GM23338 (cell line): ENCODE results near the gene CDKN2A. TPM values are rescaled to one million over a fixed set of nuclear protein-coding genes. Genes with fewer than 3 reads are reported as not detected.

Experiments
- ATAC-seq: fragments of 200-7000 bp; cut with Tn5 transposase; 3 replicates; pipeline ENCODE4 v1.9.1; 2020
- DNase-seq: peaks from one replicate; pipeline ENCODE4 v3.0.0-alpha.2; 2015; ENCODE audit warnings: low spot score
- H2AFZ ChIP-seq: fragments of 200-600 bp; sonication (generic); 2 replicates; pipeline ENCODE4 v1.8.0; 2016; ENCODE audit warnings: antibody characterized with exemption, mild to moderate bottlenecking, moderate library complexity
- H3F3A ChIP-seq: fragments of 200-600 bp; sonication (generic); replicated peaks from 2 replicates; pipeline ENCODE4 v1.8.0; 2017; ENCODE audit warnings: antibody characterized with exemption, mixed run types, low read depth
- H3K27ac ChIP-seq: fragments of 200-600 bp; sonication (generic); 2 replicates; pipeline ENCODE4 v1.6.1; 2016; ENCODE audit warnings: low read depth
- H3K27me3 ChIP-seq: fragments of 200-600 bp; sonication (generic); 2 replicates; pipeline ENCODE4 v1.8.0; 2016; ENCODE audit warnings: mild to moderate bottlenecking, mixed run types, moderate library complexity; ENCODE audit not compliant: insufficient read depth
- H3K36me3 ChIP-seq: fragments of 200-600 bp; sonication (generic); 2 replicates; pipeline ENCODE4 v1.8.0; 2016; ENCODE audit warnings: mild to moderate bottlenecking; ENCODE audit not compliant: insufficient read depth
- H3K4me1 ChIP-seq: fragments of 200-600 bp; sonication (generic); 2 replicates; pipeline ENCODE4 v1.8.0; 2016; ENCODE audit warnings: mild to moderate bottlenecking, moderate library complexity; ENCODE audit not compliant: insufficient read depth
- H3K4me2 ChIP-seq: fragments of 200-600 bp; sonication (generic); 2 replicates; pipeline ENCODE4 v1.7.1; 2017; ENCODE audit warnings: mixed run types
- H3K4me3 ChIP-seq: fragments of 200-600 bp; sonication (generic); 2 replicates; pipeline ENCODE4 v1.6.1; 2016; ENCODE audit warnings: mixed run types
- H3K79me2 ChIP-seq: fragments of 200-600 bp; sonication (generic); replicated peaks from 2 replicates; pipeline ENCODE4 v1.8.0; 2017; ENCODE audit warnings: mild to moderate bottlenecking; ENCODE audit not compliant: insufficient read depth
- H3K9me2 ChIP-seq: fragments of 200-600 bp; sonication (generic); 2 replicates; pipeline ENCODE4 v1.8.0; 2017; ENCODE audit not compliant: insufficient read depth
- H4K20me1 ChIP-seq: fragments of 200-600 bp; sonication (generic); replicated peaks from 2 replicates; pipeline ENCODE4 v1.8.0; 2017; ENCODE audit warnings: mild to moderate bottlenecking; ENCODE audit not compliant: insufficient read depth
- H3K27ac Mint-ChIP-seq: 2 replicates; pipeline ENCODE4 v1.8.0; 2020; ENCODE audit warnings: inconsistent platforms, mild to moderate bottlenecking, moderate library complexity, mixed read lengths
- H3K27me3 Mint-ChIP-seq: 3 replicates; pipeline ENCODE4 v1.8.0; 2022; ENCODE audit warnings: low read depth, mild to moderate bottlenecking, moderate library complexity, mixed read lengths, inconsistent platforms; ENCODE audit not compliant: insufficient read depth, poor library complexity
- H3K36me3 Mint-ChIP-seq: 3 replicates; pipeline ENCODE4 v1.8.0; 2021; ENCODE audit warnings: low read depth, mild to moderate bottlenecking, inconsistent platforms, moderate library complexity, mixed read lengths
- H3K4me1 Mint-ChIP-seq: 3 replicates; pipeline ENCODE4 v1.8.0; 2020; ENCODE audit warnings: mild to moderate bottlenecking, inconsistent platforms, mixed read lengths
- H3K4me3 Mint-ChIP-seq: 3 replicates; pipeline ENCODE4 v1.8.0; 2021; ENCODE audit warnings: moderate library complexity, mild to moderate bottlenecking, inconsistent platforms, mixed read lengths
- H3K9me3 Mint-ChIP-seq: 3 replicates; pipeline ENCODE4 v1.8.0; 2020; ENCODE audit warnings: moderate library complexity, mild to moderate bottlenecking, inconsistent platforms, mixed read lengths
- CREB1 ChIP-seq: fragments of 250-450 bp; sonication (Bioruptor Pico); IDR thresholded peaks from 2 replicates; pipeline ENCODE4 v1.5.0; 2020; ENCODE audit warnings: low read depth, mild to moderate bottlenecking, moderate library complexity
- CTCF ChIP-seq, 2 experiments: fragments of 200-600 bp in 1 of 2; sonication (generic) in 1 of 2; conservative IDR thresholded peaks; 2 replicates each; pipeline versions ENCODE4 v1.5.1 to v1.6.1; 2016 to 2017; ENCODE audit warnings: antibody characterized with exemption in 2 of 2, low read depth in 2 of 2, mild to moderate bottlenecking in 2 of 2, moderate library complexity in 1 of 2
- ETS1 ChIP-seq: IDR thresholded peaks from 2 replicates; pipeline ENCODE4 v1.6.1; 2016; ENCODE audit warnings: antibody characterized with exemption
- EZH2 ChIP-seq: fragments of 200-600 bp; sonication (generic); IDR thresholded peaks from one replicate; pipeline ENCODE4 v1.8.0; 2017; ENCODE audit warnings: antibody characterized with exemption, mild to moderate bottlenecking, low read depth; ENCODE audit not compliant: unreplicated experiment
- EZH2phosphoT487 ChIP-seq: fragments of 200-600 bp; sonication (generic); IDR thresholded peaks from one replicate; pipeline ENCODE4 v1.8.1; 2018; ENCODE audit warnings: antibody characterized with exemption; ENCODE audit not compliant: unreplicated experiment
- JUNB ChIP-seq: IDR thresholded peaks from one replicate; pipeline ENCODE4 v1.6.1; 2016; ENCODE audit warnings: antibody characterized with exemption; ENCODE audit not compliant: unreplicated experiment
- NANOG ChIP-seq: IDR thresholded peaks from 2 replicates; pipeline ENCODE4 v1.6.1; 2016; ENCODE audit warnings: antibody characterized with exemption, borderline replicate concordance
- POLR2AphosphoS5 ChIP-seq: IDR thresholded peaks from 2 replicates; pipeline ENCODE4 v1.6.1; 2016; ENCODE audit warnings: antibody characterized with exemption, low read depth
- STAT1 ChIP-seq: IDR thresholded peaks from one replicate; pipeline ENCODE4 v1.6.1; 2016; ENCODE audit warnings: antibody characterized with exemption; ENCODE audit not compliant: unreplicated experiment
- ZNF114 ChIP-seq: fragments of 250-450 bp; sonication (Bioruptor Pico); IDR thresholded peaks from 2 replicates; pipeline ENCODE4 v1.5.0; 2020; ENCODE audit warnings: mild to moderate bottlenecking, moderate library complexity
- ZNF331 ChIP-seq: fragments of 250-450 bp; sonication (Bioruptor Pico); IDR thresholded peaks from 2 replicates; pipeline ENCODE4 v1.5.0; 2020; ENCODE audit warnings: low read depth, mild to moderate bottlenecking, moderate library complexity
- ZNF462 ChIP-seq: fragments of 250-450 bp; sonication (Bioruptor Pico); IDR thresholded peaks from 2 replicates; pipeline ENCODE4 v1.5.0; 2020; ENCODE audit warnings: mild to moderate bottlenecking, moderate library complexity
- polyA plus RNA-seq: library from polyadenylated mRNA; unstranded; fragments of >200 nt; fragmentation: Nextera tagmentation; extraction: Ambion mirVana; gene quantifications from 2 replicates; pipeline ENCODE4 v1.2.1, GENCODE V29; 2016
- total RNA-seq: library from RNA; depleted of rRNA; stranded (reverse); fragments of >200 nt; shearing (Covaris generic); gene quantifications from 2 replicates; pipeline ENCODE4 v1.2.3, GENCODE V29; 2014
- TF ChIP-seq, protein P1 (sequence below): IDR thresholded peaks from one replicate; pipeline ENCODE4 v1.6.1; 2018; ENCODE audit warnings: antibody characterized with exemption; ENCODE audit not compliant: unreplicated experiment

Gene CDKN2A
- total and polyA plus RNA-seq, 2 experiments from 2014 or later, result 0.87 to 2.7 TPM

GRCh38 chr9:21941337-21941995 is 52.7 kb downstream of the CDKN2A start:
- Histone ChIP-seq H3K4me2 (no peak overlapping the region), H3K27me3 (no peaks in the 10 kb centered on the region), H3K27ac (no peak overlapping the region), H3F3A (no peaks in the 10 kb centered on the region), H3K36me3 (0 out of 2 replicates have a peak, but pooled peaks cover 3% of the 10 kb centered on the region), H2AFZ (no peak overlapping the region), H4K20me1 (no peaks in the 10 kb centered on the region), H3K4me3 (no peak overlapping the region), H3K4me1 (no peaks in the 10 kb centered on the region), H3K79me2 (no peaks in the 10 kb centered on the region), H3K9me2 (no peaks in the 10 kb centered on the region)
- Mint-ChIP-seq H3K4me1 (no peaks in the 10 kb centered on the region; the same call in 2 of the 3 replicates), H3K4me3 (no peak overlapping the region), H3K36me3 (peaks cover 4% of the 10 kb centered on the region; the same call in 1 of the 3 replicates), H3K27me3 (peaks cover 6% of the 10 kb centered on the region), H3K9me3 (peaks cover 9% of the 10 kb centered on the region), H3K27ac (no peak overlapping the region)
- TF ChIP-seq, protein P1, sequence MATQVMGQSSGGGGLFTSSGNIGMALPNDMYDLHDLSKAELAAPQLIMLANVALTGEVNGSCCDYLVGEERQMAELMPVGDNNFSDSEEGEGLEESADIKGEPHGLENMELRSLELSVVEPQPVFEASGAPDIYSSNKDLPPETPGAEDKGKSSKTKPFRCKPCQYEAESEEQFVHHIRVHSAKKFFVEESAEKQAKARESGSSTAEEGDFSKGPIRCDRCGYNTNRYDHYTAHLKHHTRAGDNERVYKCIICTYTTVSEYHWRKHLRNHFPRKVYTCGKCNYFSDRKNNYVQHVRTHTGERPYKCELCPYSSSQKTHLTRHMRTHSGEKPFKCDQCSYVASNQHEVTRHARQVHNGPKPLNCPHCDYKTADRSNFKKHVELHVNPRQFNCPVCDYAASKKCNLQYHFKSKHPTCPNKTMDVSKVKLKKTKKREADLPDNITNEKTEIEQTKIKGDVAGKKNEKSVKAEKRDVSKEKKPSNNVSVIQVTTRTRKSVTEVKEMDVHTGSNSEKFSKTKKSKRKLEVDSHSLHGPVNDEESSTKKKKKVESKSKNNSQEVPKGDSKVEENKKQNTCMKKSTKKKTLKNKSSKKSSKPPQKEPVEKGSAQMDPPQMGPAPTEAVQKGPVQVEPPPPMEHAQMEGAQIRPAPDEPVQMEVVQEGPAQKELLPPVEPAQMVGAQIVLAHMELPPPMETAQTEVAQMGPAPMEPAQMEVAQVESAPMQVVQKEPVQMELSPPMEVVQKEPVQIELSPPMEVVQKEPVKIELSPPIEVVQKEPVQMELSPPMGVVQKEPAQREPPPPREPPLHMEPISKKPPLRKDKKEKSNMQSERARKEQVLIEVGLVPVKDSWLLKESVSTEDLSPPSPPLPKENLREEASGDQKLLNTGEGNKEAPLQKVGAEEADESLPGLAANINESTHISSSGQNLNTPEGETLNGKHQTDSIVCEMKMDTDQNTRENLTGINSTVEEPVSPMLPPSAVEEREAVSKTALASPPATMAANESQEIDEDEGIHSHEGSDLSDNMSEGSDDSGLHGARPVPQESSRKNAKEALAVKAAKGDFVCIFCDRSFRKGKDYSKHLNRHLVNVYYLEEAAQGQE, result no peak
- TF ChIP-seq EZH2 (no peak), POLR2AphosphoS5 (no peak), EZH2phosphoT487 (no peak), ZNF462 (no peak), ZNF114 (CRISPR knock-in tag) (no peak), STAT1 (no peak), ETS1 (no peak), JUNB (no peak), NANOG (no peak), ZNF331 (CRISPR knock-in tag) (no peak), CTCF (conservative IDR thresholded peaks at IDR 0.05; ENCODE audit: low read depth in 2 of 2) (no peak), CREB1 (no peak)
- no peak for DNase-seq
- ATAC-seq, result no peak
